OCI-LY1 (cell line): Measurements from ENCODE around the gene SGPL1.

ENCODE experiments used
- H2AFZ ChIP-seq: fragments of 200-600 bp; sonication (generic), shearing (Covaris generic); 2 replicates; pipeline ENCODE4 v1.6.0; 2014; ENCODE audit warnings: antibody characterized with exemption, mild to moderate bottlenecking, low read length
- H3F3A ChIP-seq: fragments of 200-600 bp; sonication (generic), shearing (Covaris generic); 2 replicates; pipeline ENCODE4 v1.6.0; 2014; ENCODE audit warnings: mild to moderate bottlenecking, antibody characterized with exemption, low read length, moderate library complexity; ENCODE audit not compliant: insufficient read depth
- H3K27ac ChIP-seq: fragments of 200-600 bp; sonication (generic); 2 replicates; pipeline ENCODE4 v1.5.1; 2014; ENCODE audit warnings: low read length, mixed run types, mild to moderate bottlenecking, low read depth; ENCODE audit not compliant: poor library complexity, severe bottlenecking
- H3K27me3 ChIP-seq: fragments of 200-600 bp; sonication (generic); 2 replicates; pipeline ENCODE4 v1.6.0; 2014; ENCODE audit warnings: antibody characterized with exemption, mild to moderate bottlenecking, low read length, moderate library complexity; ENCODE audit not compliant: insufficient read depth
- H3K36me3 ChIP-seq: fragments of 200-600 bp; sonication (generic); 2 replicates; pipeline ENCODE4 v1.6.1; 2014; ENCODE audit warnings: mild to moderate bottlenecking, antibody characterized with exemption, low read length, moderate library complexity, mixed read lengths; ENCODE audit not compliant: insufficient read depth
- H3K4me1 ChIP-seq: fragments of 200-600 bp; sonication (generic); 2 replicates; pipeline ENCODE4 v1.5.1; 2014; ENCODE audit warnings: mild to moderate bottlenecking, low read length, moderate library complexity; ENCODE audit not compliant: insufficient read depth, severe bottlenecking
- H3K4me2 ChIP-seq: fragments of 200-600 bp; sonication (generic), shearing (Covaris generic); 2 replicates; pipeline ENCODE4 v1.6.1; 2014; ENCODE audit warnings: low read length
- H3K4me3 ChIP-seq: fragments of 200-600 bp; sonication (generic); 2 replicates; pipeline ENCODE4 v1.5.1; 2014; ENCODE audit warnings: low read length, low read depth, mild to moderate bottlenecking, mixed read lengths; ENCODE audit not compliant: poor library complexity, severe bottlenecking
- H3K79me2 ChIP-seq: fragments of 200-600 bp; shearing (Covaris generic); 2 replicates; pipeline ENCODE4 v1.6.1; 2016; ENCODE audit warnings: mixed run types, low read length, mixed read lengths; ENCODE audit not compliant: insufficient read depth
- H3K9ac ChIP-seq: fragments of 200-600 bp; sonication (generic), shearing (Covaris generic); 2 replicates; pipeline ENCODE4 v1.6.1; 2014; ENCODE audit warnings: mild to moderate bottlenecking, low read length, mixed read lengths
- H3K9me2 ChIP-seq: fragments of 200-600 bp; sonication (generic), shearing (Covaris generic); 2 replicates; pipeline ENCODE4 v1.6.1; 2014; ENCODE audit warnings: low read depth, mild to moderate bottlenecking, low read length, mixed read lengths
- H3K9me3 ChIP-seq: fragments of 200-600 bp; shearing (Covaris generic); 2 replicates; pipeline ENCODE4 v1.6.1; 2014; ENCODE audit warnings: low read length, mixed read lengths
- H4K20me1 ChIP-seq: fragments of 200-600 bp; sonication (generic), shearing (Covaris generic); 2 replicates; pipeline ENCODE4 v1.6.0; 2016; ENCODE audit warnings: mild to moderate bottlenecking, low read length; ENCODE audit not compliant: insufficient read depth
- CTCF ChIP-seq: fragments of 200-600 bp; sonication (generic), shearing (Covaris generic); IDR thresholded peaks from 2 replicates; pipeline ENCODE4 v1.5.1; 2017; ENCODE audit warnings: mild to moderate bottlenecking, antibody characterized with exemption, low read length, moderate library complexity, mixed read lengths
- EZH2 ChIP-seq: fragments of 200-600 bp; sonication (generic), shearing (Covaris generic); IDR thresholded peaks from 2 replicates; pipeline ENCODE4 v1.8.0; 2017; ENCODE audit warnings: borderline replicate concordance, mixed run types, mild to moderate bottlenecking, antibody characterized with exemption, low read length, moderate library complexity, mixed read lengths

Gene SGPL1

GRCh38 chr10:70801854-70802253, 13.9 kb upstream of the SGPL1 start:
- TF ChIP-seq CTCF (no peak), EZH2 (no peak)
- Histone ChIP-seq H3K36me3 (no peaks in the 10 kb centered on the region), H3K9me3 (no peaks in the 10 kb centered on the region), H3K9ac (no peak overlapping the region), H3K4me2 (no peak overlapping the region), H3K79me2 (no peaks in the 10 kb centered on the region), H3K4me3 (no peak overlapping the region), H3K27me3 (no peaks in the 10 kb centered on the region; the same call in 1 of the 2 replicates), H4K20me1 (no peaks in the 10 kb centered on the region), H3K4me1 (no peaks in the 10 kb centered on the region), H2AFZ (no peak overlapping the region), H3K9me2 (no peaks in the 10 kb centered on the region), H3K27ac (no peak overlapping the region), H3F3A (no peaks in the 10 kb centered on the region)

DNA sequence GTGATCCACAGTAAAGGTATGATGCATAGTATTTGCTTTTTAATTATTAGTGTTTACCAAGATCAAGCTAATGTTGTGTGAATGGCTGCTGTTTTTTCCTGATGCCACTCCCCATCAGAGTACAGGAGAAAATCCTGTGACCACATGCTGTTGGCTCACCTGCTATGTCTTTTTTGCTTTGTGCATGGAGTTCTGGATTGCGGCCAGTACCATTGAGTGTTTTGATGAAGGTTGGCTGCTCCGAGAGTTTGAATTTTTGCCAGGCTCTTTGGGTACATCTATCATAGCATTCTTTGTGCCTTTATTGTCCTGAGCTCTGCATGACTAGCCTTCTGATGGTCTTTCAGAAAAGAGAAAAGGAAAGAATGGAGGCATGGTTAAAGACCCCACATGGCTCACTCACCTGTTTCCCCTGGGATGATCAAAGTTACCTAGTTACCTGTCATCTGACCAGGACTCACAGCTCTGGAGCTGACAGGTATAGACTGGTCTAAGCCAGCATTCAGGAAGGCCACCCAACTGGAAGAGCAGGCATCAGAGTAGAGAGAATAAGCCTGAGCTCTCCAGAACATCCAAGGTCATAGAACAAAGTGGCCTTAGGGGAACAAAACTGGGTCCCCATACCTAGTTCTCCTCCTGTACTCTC, 11.8 kb upstream of the SGPL1 start:
- Histone ChIP-seq H3F3A (no peaks in the 10 kb centered on the region), H3K27me3 (no peaks in the 10 kb centered on the region; the same call in 1 of the 2 replicates), H3K9ac (no peak overlapping the region), H3K9me2 (no peaks in the 10 kb centered on the region), H3K27ac (no peak overlapping the region), H2AFZ (no peak overlapping the region), H3K4me1 (no peaks in the 10 kb centered on the region), H3K79me2 (no peaks in the 10 kb centered on the region), H3K36me3 (no peaks in the 10 kb centered on the region), H3K9me3 (no peaks in the 10 kb centered on the region), H3K4me3 (no peak overlapping the region), H3K4me2 (no peak overlapping the region), H4K20me1 (no peaks in the 10 kb centered on the region)
- TF ChIP-seq EZH2 (no peak), CTCF (no peak)

DNA sequence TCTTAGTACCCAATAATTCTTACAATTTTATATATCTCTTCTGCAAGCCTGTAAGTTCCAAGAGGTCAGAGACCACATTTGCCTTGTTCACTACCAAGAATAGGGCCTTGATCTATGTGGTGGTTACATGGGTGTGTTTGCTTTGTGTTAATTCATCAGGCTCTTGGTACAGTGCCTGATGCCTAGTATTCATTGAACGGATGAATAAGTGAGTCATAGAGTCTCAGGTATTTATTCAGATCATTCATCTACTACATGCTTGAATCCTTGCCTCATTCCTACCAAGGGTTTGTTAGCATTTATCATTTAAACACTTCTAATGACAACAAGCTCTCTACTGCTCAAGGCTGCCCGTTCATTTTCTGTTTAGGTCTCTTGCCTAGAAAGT, 11.3 kb upstream of the SGPL1 start:
- no peak overlapping the region for H2AFZ ChIP-seq
- no peak overlapping the region for H3K9ac ChIP-seq
- H3K27me3 ChIP-seq = no peaks in the 10 kb centered on the region; the same call in 1 of the 2 replicates
- no peak for TF ChIP-seq CTCF
- no peak for TF ChIP-seq EZH2
- H3K27ac ChIP-seq = no peak overlapping the region
- no peak overlapping the region for H3K4me3 ChIP-seq
- no peaks in the 10 kb centered on the region for H3K9me3 ChIP-seq
- H3K79me2 ChIP-seq = no peaks in the 10 kb centered on the region
- H3K4me1 ChIP-seq = no peaks in the 10 kb centered on the region
- no peaks in the 10 kb centered on the region for H3K36me3 ChIP-seq
- no peak overlapping the region for H3K4me2 ChIP-seq
- no peaks in the 10 kb centered on the region for H4K20me1 ChIP-seq
- H3K9me2 ChIP-seq = no peaks in the 10 kb centered on the region
- H3F3A ChIP-seq = no peaks in the 10 kb centered on the region
